ENCODE measurements around the gene ARNT2.

The ARNT2 gene

GRCh38 chr15:80489030-80489594 lies 84.9 kb downstream of the ARNT2 start:
- no peaks in the 10 kb centered on the region for H3K9me3 ChIP-seq (ENCODE audit: low read length)
- H3K9me2 ChIP-seq (ENCODE audit: low read depth, low read length), result no peaks in the 10 kb centered on the region
- no peaks in the 10 kb centered on the region for H3K4me1 ChIP-seq (ENCODE audit: insufficient read depth, low read length, severe bottlenecking)
- H3K27ac ChIP-seq (ENCODE audit: low read depth, low read length, poor library complexity, severe bottlenecking), result no peak overlapping the region
- H2AFZ ChIP-seq (ENCODE audit: low read length), result no peak overlapping the region
- H3K36me3 ChIP-seq (ENCODE audit: insufficient read depth, low read length), result no peaks in the 10 kb centered on the region
- no peak overlapping the region for H3K9ac ChIP-seq (ENCODE audit: low read length)
- no peaks in the 10 kb centered on the region for H3F3A ChIP-seq (ENCODE audit: insufficient read depth, low read length)
- H4K20me1 ChIP-seq (ENCODE audit: insufficient read depth, low read length), result no peaks in the 10 kb centered on the region
- no peaks in the 10 kb centered on the region for H3K79me2 ChIP-seq (ENCODE audit: insufficient read depth, low read length)
- TF ChIP-seq EZH2 (IDR thresholded peaks at IDR 0.05; ENCODE audit: borderline replicate concordance, low read length), result no peak
- TF ChIP-seq CTCF (IDR thresholded peaks at IDR 0.05; ENCODE audit: low read length), result no peak
- no peak overlapping the region for H3K4me3 ChIP-seq (ENCODE audit: low read depth, low read length, poor library complexity, severe bottlenecking)
- H3K4me2 ChIP-seq (ENCODE audit: low read length), result no peak overlapping the region
- H3K27me3 ChIP-seq (ENCODE audit: insufficient read depth, low read length), result no peaks in the 10 kb centered on the region

DNA sequence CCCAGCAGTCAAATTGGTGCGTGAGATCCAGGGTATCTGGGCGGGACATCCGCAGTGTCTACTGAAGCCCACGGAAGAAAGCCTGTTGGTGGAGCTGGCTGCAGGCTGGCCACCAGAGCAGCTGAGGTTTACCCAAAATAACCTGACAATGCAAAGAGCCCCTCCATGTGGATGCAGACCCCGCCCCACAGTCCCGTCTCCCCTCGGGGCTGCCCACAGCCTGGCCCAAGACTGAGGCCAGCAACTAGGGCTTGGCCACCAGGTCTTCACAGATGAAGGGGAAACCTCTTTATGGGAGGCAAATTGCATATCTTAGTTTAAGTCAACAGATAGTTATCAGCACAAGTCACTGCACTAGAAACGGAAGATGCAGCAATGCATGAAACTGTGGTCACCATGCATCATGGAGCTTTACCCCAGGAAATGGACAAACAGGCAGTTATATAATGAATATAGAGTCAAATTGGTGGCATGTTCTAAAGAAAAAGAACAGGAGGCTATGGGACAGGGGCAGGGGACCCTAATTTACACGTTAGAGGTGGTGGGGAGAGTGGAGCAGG lies 86.3 kb downstream of the ARNT2 start:
- no peaks in the 10 kb centered on the region for H4K20me1 ChIP-seq (ENCODE audit: insufficient read depth, low read length)
- H3K27me3 ChIP-seq (ENCODE audit: insufficient read depth, low read length), result no peaks in the 10 kb centered on the region
- no peak overlapping the region for H3K4me3 ChIP-seq (ENCODE audit: low read depth, low read length, poor library complexity, severe bottlenecking)
- H3K9me3 ChIP-seq (ENCODE audit: low read length), result no peaks in the 10 kb centered on the region
- no peak overlapping the region for H3K9ac ChIP-seq (ENCODE audit: low read length)
- H3K27ac ChIP-seq (ENCODE audit: low read depth, low read length, poor library complexity, severe bottlenecking), result no peak overlapping the region
- TF ChIP-seq EZH2 (IDR thresholded peaks at IDR 0.05; ENCODE audit: borderline replicate concordance, low read length) (no peak), CTCF (IDR thresholded peaks at IDR 0.05; ENCODE audit: low read length) (no peak)
- H3K36me3 ChIP-seq (ENCODE audit: insufficient read depth, low read length), result no peaks in the 10 kb centered on the region
- no peaks in the 10 kb centered on the region for H3K79me2 ChIP-seq (ENCODE audit: insufficient read depth, low read length)
- no peak overlapping the region for H3K4me2 ChIP-seq (ENCODE audit: low read length)
- H3K4me1 ChIP-seq (ENCODE audit: insufficient read depth, low read length, severe bottlenecking), result no peaks in the 10 kb centered on the region
- no peaks in the 10 kb centered on the region for H3K9me2 ChIP-seq (ENCODE audit: low read depth, low read length)
- H3F3A ChIP-seq (ENCODE audit: insufficient read depth, low read length), result no peaks in the 10 kb centered on the region
- H2AFZ ChIP-seq (ENCODE audit: low read length), result no peak overlapping the region

GRCh38 chr15:80491163-80491847 lies 87.1 kb downstream of the ARNT2 start:
- no peaks in the 10 kb centered on the region for H3K36me3 ChIP-seq (ENCODE audit: insufficient read depth, low read length)
- no peaks in the 10 kb centered on the region for H4K20me1 ChIP-seq (ENCODE audit: insufficient read depth, low read length)
- no peak overlapping the region for H3K27ac ChIP-seq (ENCODE audit: low read depth, low read length, poor library complexity, severe bottlenecking)
- no peak overlapping the region for H3K4me3 ChIP-seq (ENCODE audit: low read depth, low read length, poor library complexity, severe bottlenecking)
- no peaks in the 10 kb centered on the region for H3K4me1 ChIP-seq (ENCODE audit: insufficient read depth, low read length, severe bottlenecking)
- no peaks in the 10 kb centered on the region for H3K9me2 ChIP-seq (ENCODE audit: low read depth, low read length)
- H3K27me3 ChIP-seq (ENCODE audit: insufficient read depth, low read length), result no peaks in the 10 kb centered on the region
- H3K79me2 ChIP-seq (ENCODE audit: insufficient read depth, low read length), result no peaks in the 10 kb centered on the region
- TF ChIP-seq EZH2 (IDR thresholded peaks at IDR 0.05; ENCODE audit: borderline replicate concordance, low read length) (no peak), CTCF (IDR thresholded peaks at IDR 0.05; ENCODE audit: low read length) (no peak)
- H3F3A ChIP-seq (ENCODE audit: insufficient read depth, low read length), result no peaks in the 10 kb centered on the region
- no peak overlapping the region for H2AFZ ChIP-seq (ENCODE audit: low read length)
- H3K9me3 ChIP-seq (ENCODE audit: low read length), result no peaks in the 10 kb centered on the region
- no peak overlapping the region for H3K4me2 ChIP-seq (ENCODE audit: low read length)
- no peak overlapping the region for H3K9ac ChIP-seq (ENCODE audit: low read length)

Data from OCI-LY1 (cell line).